SW480 (cell line): Measurements from ENCODE around the gene GATD1.

Experiments used
- DNase-seq: peaks from one replicate; pipeline ENCODE4 v3.0.0-alpha.2; 2016; ENCODE audit warnings: low spot score

The GATD1 gene

DNA sequence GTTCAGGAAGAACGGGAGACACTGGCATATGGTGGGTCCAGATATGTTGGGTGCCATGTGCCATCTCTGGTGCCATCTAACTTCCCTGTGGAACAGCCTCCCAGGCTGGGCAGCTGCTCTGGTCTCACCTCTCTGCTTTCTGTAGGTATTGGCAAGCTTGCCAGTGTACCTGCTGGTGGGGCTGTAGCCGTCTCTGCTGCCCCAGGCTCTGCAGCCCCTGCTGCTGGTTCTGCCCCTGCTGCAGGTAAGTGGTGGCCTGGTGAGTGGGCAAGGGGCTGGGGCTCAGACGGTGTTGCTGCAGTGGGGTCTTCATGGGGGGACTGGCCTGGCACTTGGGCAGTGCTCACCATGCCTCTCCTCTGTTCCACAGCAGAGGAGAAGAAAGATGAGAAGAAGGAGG, 35.1 kb upstream of the GATD1 start:
- no peak for DNase-seq

DNA sequence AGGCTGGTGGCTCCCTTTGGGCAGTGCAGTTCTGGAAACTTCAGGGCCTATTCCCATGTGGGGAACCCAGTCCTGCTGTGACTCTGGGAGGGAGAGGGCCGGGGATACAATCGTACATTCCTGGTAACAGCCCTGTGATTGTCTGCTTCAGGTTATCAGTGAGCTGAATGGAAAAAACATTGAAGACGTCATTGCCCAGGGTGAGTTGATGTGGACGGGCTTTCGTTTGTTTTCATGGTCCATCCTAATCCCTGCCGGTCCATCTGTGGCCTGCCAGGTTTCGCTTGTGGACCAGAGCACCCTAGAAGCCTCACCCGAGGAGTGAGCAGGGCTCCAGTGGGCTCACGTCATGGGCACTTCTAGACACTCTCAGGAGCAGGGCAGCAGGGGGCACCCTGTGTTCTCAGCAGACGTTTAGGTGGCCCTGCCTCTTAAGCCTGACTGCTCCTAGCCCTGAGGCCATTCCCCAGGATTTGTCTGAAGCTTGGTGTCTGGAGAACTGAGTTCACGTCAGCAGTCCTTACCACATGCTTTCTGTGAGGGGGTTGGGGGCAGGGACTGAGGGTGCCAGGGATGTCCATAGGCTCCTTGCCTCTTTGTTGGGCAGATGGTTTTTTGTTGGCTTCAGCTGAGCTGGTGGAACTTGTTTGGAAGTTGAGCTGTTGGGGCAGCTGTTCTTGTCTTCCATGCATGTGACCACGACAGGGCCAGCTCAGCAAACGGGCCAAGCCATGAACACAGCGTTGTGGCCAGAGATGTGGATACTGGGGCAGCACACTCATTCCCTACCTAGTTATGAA, 34.4 kb upstream of the GATD1 start:
- DNase-seq: no peak

DNA sequence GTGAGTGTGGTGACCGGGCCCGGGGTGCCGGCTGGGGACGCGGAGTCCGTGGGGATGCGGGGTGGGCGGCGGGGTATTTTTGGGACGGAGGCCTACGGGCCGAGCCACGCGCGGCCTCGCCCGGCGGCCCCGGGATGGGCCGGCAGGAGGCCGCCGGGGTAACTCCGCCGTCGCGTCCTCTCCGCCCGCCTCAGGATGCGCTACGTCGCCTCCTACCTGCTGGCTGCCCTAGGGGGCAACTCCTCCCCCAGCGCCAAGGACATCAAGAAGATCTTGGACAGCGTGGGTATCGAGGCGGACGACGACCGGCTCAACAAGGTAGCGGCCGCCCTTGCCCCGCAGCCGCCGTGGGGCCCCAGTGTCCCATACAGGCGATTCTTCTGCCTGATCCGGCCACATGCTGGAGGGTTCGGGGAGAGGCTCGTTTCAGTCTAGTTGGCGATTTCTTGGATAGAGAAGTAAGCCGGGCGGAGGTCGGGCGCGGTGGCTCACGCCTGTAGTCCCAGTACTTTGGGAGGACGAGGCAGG, 32.8 kb upstream of the GATD1 start:
- DNase-seq: no peak

DNA sequence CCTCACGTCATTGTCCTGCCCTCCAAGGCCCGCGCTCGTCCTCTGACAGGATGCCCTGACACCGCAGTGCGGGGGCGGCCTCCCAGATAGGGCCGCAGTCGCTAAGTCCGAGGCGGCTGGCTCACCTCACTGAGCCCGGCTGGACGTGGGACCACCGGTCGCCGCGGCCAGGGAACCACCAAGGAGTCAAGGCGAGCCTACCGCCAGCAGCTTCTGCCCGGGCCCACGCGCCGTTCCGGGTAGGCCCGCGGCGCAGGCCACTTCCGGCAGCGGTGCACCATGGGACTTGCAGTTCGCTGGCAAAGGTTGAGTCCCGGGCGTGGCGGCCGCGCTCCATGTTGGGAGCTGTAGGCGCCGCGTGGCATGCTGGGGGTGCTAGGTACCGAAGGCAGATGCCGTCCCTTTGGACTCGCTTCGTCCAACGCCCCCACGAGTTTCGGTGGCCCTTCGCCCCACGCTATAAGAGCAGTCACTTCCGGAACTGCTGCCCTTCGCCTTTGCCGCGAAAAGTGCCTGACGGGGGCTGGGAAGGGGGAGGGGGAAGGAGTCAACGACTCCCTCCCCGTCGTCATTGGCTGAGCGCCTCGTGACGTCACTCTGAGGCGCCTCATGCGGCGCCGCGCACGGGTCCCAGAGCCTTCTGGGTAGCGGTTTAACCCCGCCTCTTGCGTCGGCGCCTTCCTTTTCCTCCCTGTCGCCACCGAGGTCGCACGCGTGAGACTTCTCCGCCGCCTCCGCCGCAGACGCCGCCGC, 32.2 kb upstream of the GATD1 start, which contains the start of gene RPLP2:
Gene RPLP2, plus strand, starts transcription at position 681 of the 753 bp plus-strand sequence. CDS start 268 bp downstream, outside the sequence.
- DNase-seq: peak; percentile 95

DNA sequence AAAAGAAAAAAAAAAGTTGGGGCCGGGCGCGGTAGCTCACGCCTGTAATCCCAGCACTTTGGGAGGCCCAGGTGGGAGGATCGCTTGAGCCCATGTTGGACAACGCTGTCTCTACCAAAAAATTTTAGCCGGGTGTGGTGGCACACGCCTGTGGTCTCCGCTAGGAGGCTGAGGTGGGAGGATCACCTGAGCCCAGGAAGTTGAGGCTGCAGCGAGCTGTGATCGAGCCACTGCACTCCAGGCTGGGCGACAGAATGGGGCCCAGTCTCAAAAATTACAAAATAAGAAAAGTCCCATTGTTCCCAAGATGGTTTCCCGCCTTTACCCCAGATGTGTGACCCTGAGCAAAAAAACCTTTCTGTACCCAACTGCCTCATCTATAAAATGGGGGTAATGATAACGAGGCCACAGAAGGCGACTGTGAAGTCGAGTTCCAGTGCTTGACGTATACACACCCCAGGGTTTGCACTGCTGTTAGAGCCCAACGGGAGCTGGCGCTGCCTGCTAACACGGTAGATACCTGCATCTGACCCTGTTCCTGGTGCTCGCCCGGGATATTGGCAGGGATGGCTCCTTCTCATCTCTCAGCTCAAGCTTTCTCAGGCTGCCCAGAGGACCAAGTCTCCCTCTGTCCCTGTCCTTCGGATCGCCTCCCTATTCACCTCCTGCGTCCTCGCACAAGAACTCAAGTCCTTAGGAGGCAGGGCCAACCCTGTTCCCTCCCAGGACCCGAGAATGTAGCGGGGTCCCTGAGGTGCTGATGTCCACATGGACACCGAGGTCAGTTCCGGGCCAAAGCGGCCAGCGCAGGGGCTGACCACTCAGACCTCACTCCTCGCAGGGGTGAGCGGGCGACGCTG, 31.4 kb upstream of the GATD1 start:
- DNase-seq: no peak

DNA sequence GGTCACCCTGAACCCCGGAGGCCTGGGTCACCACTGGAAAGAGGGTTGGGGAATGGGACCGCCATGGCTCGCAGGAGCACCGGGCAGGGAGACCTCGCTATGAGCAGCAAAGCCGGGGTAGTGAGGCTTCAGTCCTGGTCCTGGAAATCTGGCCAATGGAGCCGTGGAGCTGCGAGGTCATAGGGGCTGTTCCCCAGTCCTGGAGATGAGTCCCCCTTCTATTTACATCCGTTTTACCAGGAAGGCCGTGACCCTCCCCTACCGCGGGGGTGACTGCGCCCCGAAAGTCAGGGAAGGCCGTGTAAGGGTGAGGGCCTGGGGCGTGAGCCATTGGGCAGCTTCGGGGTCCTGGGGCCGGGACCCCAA, 27.3 kb upstream of the GATD1 start:
- DNase-seq: no peak

DNA sequence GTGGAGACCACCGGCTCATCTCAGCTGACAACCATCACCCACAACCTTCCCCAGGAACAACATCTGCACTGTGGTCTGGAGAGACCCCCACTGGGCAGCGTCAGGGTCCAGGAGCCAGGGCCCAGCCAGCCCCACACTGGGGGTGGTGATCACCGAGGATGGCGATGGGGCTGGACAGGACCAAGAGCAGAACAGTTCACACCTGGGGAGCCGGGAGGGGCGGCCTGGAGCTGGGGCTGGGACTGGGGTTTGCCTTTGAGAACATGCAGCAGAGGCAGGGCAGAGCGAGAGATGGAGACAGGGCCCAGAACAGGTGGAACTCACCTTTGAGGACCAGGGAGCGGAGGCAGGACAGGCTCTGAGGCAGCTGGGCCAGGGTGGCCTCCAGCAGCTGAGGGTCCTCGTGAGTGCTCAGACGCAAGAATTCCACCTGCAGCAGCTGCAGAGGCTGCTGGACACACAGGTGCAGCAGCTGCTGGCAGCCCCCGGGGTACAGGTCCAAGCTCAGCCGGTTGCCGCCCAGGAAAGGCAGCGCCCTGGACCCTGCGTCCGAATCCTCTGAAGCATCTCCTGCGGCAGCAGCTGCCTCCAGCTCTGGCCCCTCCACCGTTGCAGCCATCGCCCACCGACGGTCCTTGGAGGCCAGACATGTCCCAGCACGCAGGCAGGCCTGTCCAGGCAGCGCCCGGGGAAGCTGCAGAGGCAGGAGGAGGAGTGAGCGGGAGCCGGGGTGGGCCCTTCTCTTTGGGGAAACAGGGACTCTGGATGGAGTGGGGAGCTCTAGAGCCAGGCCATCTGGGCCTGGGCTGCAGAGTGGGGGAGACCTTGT, 26.7 kb upstream of the GATD1 start:
- no peak for DNase-seq

DNA sequence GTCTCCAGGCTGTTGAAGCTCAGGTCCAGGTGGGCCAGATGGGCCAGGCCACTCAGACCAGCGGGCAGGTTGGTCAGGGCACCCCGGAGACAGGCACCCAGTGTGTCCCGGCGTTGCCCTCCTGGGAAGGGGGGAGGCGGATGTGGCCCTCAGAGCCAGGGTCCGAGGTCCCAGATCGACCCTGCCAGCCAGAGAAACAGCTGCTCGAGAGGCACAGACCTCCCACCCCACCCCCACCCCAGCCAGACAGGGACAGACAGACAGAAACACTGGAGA, 26.1 kb upstream of the GATD1 start:
- DNase-seq: no peak

DNA sequence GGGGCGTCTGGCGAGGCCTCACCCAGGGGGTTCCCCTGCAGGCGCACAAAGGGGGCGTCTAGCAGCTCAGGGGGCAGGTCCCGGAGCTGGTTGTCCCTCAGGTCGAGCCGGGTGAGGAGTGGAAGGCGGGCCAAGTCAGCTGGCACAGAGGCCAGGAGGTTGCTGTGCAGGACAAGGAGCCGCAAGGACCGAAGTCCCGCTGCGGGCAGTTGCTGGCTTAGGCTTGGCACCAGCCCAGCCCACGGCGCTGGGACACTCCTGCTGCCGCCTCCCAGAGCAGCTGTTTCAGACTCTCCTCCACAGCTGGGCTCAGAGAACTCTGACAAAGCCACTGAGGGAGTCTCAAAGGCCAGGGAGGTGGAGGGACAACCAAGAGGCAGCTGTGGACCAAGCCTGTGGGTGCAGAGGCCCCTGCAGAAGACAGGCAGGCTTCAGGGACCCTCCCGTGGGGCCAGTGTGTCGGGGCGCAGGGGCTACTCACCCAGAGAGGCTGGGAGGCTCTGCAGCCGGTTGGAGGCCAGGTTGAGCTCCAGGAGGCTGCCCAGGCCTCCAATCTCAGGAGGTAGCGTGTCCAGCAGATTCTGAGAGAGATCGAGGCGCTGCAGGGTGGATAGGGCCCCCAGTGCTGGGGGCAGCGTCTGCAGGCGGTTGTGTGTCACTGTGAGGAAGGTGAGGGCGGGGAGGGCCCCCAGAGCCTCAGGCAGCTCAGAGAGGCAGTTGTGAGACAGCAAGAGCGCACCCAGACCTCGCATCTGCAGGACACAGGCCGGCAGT, 25.6 kb upstream of the GATD1 start:
- DNase-seq: no peak

DNA sequence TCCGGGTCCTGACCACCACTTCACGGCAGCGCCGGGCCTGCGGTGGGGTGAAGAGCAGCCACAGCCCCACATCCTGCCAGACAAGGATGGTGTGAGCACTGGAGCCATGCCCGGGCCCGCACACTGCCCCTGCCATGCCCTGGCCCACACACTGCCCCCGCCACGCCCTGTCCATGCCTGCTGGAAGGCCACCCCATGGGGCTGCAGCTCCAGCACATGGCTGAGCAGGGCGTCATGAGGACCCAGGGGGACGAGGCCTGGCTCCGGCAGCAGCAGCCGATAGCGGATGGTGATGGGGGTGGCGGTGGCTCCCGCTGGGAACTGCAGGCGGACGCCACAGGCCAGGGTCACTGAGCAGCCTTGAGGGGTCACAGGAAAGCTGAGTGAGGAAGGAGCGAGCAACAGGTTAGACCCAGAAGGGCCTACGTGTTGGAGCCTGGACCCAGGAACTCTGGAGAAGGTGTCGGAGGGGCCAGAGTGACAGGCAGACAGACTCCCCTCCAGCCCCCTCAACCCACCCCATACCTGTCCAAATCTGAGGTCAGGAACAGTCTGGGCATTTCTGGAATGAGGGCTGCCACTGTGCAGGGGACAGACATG, 24.8 kb upstream of the GATD1 start:
- no peak for DNase-seq

DNA sequence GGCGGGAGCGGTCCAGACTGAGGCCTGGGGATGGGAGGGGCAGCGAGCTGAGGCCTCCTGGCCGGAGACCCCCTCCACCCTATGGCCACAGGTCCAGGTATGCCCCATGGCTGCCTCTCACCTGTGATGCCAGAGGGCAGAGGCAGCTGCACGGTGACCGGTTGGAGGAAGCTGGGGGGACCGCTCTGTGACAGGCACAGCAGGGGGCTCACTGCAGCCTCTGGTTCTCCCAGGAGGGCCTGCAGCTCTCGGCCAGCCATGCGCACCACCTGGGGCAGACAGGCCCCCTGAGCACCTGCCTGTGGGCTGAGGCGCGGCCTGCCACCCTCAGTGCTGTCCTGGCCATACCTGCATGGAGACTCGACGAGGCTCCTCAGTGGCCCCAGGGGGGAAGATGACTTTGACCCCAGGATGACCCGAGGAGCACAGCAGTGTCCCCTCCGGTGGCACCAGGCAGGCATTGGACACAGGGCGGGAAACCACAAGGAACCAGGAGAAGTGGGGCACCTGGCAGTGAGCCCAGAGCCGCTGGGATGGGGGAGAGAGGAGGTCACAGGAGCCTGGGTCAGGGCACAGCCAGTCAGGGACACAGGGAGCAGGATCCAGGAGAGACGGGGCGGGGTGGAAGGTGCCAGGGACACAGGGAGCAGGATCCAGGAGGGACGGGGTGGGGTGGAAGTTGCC, 24.0 kb upstream of the GATD1 start:
- no peak for DNase-seq

DNA sequence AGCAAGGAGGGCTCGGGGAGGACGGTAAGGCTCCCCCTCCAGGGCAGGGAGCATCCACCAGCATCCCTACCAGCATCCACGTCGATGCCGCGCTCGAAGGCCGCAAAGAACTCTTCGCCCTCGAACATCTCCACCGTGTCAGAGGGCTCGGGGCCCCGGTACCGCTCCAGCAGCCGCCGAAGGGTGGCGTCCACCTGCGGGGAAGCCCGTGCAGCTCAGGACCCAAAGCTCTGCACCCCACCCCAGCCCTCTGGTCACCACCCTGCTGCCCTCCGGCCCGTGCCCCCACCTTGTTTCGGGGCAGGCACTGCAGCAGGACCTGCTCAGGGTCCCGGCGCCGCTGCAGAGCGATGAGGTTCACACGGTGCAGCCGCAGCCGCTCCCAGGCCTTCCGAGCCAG, 23.2 kb upstream of the GATD1 start:
- no peak for DNase-seq

DNA sequence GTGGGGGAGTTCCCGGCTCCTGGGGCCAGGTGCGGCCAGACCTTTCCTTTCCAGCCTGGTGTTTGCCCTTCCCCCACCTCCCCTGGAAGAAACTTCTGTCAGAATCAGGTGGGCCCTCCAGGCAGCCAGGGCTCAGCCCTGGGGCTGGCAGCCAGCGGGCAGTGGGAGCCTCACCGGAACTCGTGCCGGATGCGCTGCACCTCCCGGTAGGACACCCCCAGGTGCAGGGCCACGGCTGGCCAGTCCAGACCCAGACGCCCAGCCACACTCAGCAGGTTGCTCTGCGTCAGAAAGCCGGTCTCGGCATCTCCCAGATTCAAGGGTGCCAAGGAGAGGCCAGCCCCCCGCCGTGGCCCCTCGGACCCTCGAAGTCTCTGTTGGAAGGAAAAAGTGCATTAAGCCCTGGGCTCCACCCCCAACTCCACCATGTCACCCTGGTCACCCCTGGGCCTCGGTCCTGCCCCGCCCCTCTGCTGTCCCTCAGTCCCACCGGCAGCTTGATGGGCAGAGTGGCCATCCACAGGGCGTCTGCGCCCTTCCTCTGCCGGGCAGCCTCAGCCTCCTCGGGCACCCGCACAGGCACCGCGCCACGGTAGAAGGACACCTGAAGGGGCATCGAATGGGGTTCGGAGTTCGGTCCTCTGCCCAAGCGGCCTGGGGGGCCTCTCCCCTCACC, 22.5 kb upstream of the GATD1 start:
- DNase-seq: no peak

DNA sequence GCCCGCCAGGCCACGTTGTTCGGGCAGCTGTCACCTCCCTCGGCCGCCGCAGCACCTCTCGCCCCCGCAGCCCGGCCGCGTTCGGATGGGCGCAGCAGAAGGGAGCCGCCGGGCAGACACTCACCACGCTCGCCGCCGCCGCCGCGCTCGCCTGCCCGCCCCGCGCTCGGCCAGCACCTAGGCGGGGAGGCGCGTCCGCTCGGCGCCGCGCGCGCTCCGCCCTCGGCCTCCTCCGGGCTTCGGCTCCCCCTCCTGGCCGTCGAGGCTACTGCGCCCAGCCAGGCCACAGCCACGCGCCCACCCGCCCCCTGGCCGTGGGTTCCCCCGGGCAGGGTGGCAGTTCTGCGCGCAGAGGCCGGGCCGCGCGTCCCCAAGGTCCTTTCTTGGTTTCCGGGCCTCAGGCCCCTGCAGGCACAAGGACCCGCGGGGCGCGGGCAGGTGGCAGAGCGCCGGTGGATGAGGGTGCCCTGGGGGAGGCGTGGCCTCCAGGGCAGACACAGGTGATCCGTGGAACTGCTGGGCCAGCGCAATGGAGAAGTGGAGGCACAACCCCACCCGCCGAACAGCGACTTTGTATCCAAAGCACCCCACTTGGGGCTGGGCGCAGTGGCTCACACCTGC, 20.9 kb upstream of the GATD1 start, which contains the start of gene SLC25A22:
Gene SLC25A22, minus strand, starts transcription at position 189 of the 621 bp plus-strand sequence. CDS start 3,275 bp downstream, outside the sequence.
- DNase-seq: peak; percentile 69

DNA sequence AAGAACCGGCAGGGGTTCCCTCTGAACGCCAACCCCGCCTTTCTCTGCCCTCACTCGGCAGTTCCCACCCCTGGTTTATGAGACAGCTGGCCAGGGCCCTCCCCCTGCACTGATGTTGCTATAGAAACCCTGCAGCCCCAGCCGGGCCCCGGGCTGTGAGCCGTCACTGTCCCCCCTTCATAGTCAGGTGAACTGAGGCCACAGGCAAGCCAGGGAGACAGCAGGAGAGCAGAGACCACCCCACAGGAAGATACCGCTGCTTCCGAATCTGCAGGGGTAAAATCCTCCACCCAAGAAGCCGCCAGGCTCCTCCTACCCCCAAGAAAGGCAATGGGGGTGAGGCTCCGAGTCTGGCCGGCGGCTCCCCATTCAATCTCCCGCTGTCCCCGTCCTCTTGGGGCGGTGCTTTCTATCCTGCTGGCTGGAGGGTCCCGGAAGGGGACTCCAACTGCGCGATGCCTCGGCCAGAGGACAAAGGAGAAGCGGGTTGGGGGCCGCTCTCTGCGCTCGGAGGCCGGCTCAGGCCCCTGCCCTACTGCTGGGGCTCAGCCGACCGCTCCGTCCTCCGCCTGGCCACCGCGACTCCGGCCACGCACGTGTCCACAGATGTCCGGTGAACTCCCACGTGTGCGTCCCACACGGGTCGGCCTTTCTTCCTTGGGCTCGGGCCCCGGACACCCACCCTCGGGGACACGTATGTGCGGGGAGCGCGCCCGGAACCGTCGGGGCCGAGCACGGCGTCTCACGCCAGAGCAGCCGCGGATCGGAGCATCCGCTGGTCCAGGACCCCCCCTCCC, 20.2 kb upstream of the GATD1 start:
- peak; percentile 65 for DNase-seq

DNA sequence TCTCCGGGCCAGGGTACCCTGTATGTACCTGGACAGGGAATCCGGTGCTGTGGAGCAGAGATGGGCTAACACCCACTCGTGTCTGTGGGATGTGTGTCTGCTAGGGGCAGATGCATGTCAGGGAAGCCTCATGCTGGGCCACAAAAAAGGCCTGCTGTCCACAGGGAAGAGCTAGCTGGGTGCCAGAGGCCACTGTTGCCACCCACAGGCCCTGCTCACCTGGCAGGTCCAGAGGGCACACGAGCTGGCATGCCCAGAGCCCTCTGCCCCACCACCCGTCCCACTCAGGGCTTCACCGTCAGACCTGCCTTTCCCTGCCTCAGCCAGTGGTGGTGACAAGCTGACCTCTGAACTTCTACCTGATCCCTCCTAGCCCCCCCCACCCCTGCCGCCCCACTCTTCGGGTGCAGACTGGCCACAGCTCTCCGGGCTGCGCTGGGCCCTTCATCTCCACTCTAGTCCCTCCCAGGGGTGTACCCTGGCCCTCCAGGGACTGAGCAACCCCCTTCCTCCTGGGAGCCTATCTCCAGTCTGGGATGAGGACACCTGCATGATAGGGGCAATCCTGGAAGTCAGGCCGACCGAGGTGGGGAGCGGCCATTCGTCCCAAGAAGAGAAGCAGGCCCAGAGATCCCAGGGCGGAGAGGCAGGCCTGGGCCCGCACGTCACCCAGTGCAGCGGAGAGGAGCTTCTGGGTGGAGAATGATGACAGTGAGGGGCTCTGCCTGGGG, 19.4 kb upstream of the GATD1 start:
- no peak for DNase-seq
